NCI-H1092 (cell line): ENCODE data around the gene ZNF554.
"Not testable (repeated sequence)": the region's sequence is repeated elsewhere in the genome, so short reads cannot be mapped to it uniquely, and the experiment has no call there.

Experiments
- DNase-seq: peaks from one replicate; lab custom pipeline; 2025; lab: John Stamatoyannopoulos, UW

The ZNF554 gene

GRCh38 chr19:2790557-2791271, 29.0 kb upstream of the ZNF554 start:
- DNase-seq: no peak

- no peak for DNase-seq
Measured at GRCh38 chr19:2791440-2791839, 28.2 kb upstream of the ZNF554 start.

GRCh38 chr19:2791876-2792275, 27.8 kb upstream of the ZNF554 start:
- no peak for DNase-seq

- not testable (repeated sequence) for DNase-seq
Measured at GRCh38 chr19:2792666-2793065, 27.0 kb upstream of the ZNF554 start.

- no peak for DNase-seq
Measured at GRCh38 chr19:2793126-2793525, 26.5 kb upstream of the ZNF554 start.

- no peak for DNase-seq
Measured at GRCh38 chr19:2793577-2793976, 26.1 kb upstream of the ZNF554 start.

GRCh38 chr19:2795827-2796658, 23.6 kb upstream of the ZNF554 start:
- no peak for DNase-seq

GRCh38 chr19:2796659-2797266, 22.9 kb upstream of the ZNF554 start:
- DNase-seq: no peak

- DNase-seq: no peak
Measured at GRCh38 chr19:2797280-2797679, 22.4 kb upstream of the ZNF554 start.

GRCh38 chr19:2798158-2798685, 21.4 kb upstream of the ZNF554 start:
- no peak for DNase-seq

GRCh38 chr19:2798733-2799132, 20.9 kb upstream of the ZNF554 start:
- no peak for DNase-seq

GRCh38 chr19:2799273-2800020, 20.2 kb upstream of the ZNF554 start:
- no peak for DNase-seq

GRCh38 chr19:2800506-2800905, 19.2 kb upstream of the ZNF554 start:
- DNase-seq: no peak

- no peak for DNase-seq
Measured at GRCh38 chr19:2802826-2803225, 16.8 kb upstream of the ZNF554 start.

GRCh38 chr19:2803486-2804155, 16.0 kb upstream of the ZNF554 start:
- no peak for DNase-seq

- DNase-seq: no peak
Measured at GRCh38 chr19:2804156-2805004, 15.3 kb upstream of the ZNF554 start.

- DNase-seq: no peak
Measured at GRCh38 chr19:2805261-2805900, 14.3 kb upstream of the ZNF554 start.

- no peak for DNase-seq
Measured at GRCh38 chr19:2805991-2806649, 13.5 kb upstream of the ZNF554 start.

GRCh38 chr19:2806736-2807378, 12.8 kb upstream of the ZNF554 start:
- no peak for DNase-seq
